SH-SY5Y (cell line): ENCODE results near the gene ADAMTS2.

Experiments
- GATA2 ChIP-seq: IDR thresholded peaks from 2 replicates; pipeline ENCODE4 v1.6.1; 2011; ENCODE audit warnings: mild to moderate bottlenecking, low read depth, low read length
- GATA3 ChIP-seq: IDR thresholded peaks from 2 replicates; pipeline ENCODE4 v1.6.1; 2011; ENCODE audit warnings: low read depth, mild to moderate bottlenecking, low read length, moderate library complexity

The ADAMTS2 gene

GRCh38 chr5:179118756-179119414, 226.4 kb downstream of the ADAMTS2 start:
- TF ChIP-seq GATA3: no peak
- no peak for TF ChIP-seq GATA2

GRCh38 chr5:179118338-179118737, 226.9 kb downstream of the ADAMTS2 start:
- no peak for TF ChIP-seq GATA2
- TF ChIP-seq GATA3: no peak

GRCh38 chr5:179115845-179116524, 229.3 kb downstream of the ADAMTS2 start:
- TF ChIP-seq GATA3 (no peak), GATA2 (no peak)

- TF ChIP-seq GATA3: no peak
- no peak for TF ChIP-seq GATA2
Observed at GRCh38 chr5:179115307-179115706, 230.0 kb downstream of the ADAMTS2 start.

- TF ChIP-seq GATA3 (no peak), GATA2 (no peak)
Observed at GRCh38 chr5:179114756-179115155, 230.5 kb downstream of the ADAMTS2 start.

- TF ChIP-seq GATA2 (no peak), GATA3 (no peak)
Observed at GRCh38 chr5:179113945-179114641, 231.2 kb downstream of the ADAMTS2 start.

GRCh38 chr5:179113143-179113530, 232.1 kb downstream of the ADAMTS2 start:
- TF ChIP-seq GATA2 (no peak), GATA3 (no peak)

GRCh38 chr5:179112469-179113142, 232.7 kb downstream of the ADAMTS2 start:
- TF ChIP-seq GATA3 (no peak), GATA2 (no peak)

- TF ChIP-seq GATA2 (no peak), GATA3 (no peak)
Observed at GRCh38 chr5:179111267-179112207, 233.7 kb downstream of the ADAMTS2 start.

- TF ChIP-seq GATA2: no peak
- no peak for TF ChIP-seq GATA3
Observed at GRCh38 chr5:179110528-179110927, 234.7 kb downstream of the ADAMTS2 start.

- no peak for TF ChIP-seq GATA3
- TF ChIP-seq GATA2: no peak
Observed at GRCh38 chr5:179089502-179089901, 255.8 kb downstream of the ADAMTS2 start.

GRCh38 chr5:179080724-179081123, 264.5 kb downstream of the ADAMTS2 start:
- TF ChIP-seq GATA2 (no peak), GATA3 (no peak)
